ENCODE measurements around the gene FUNDC2.

DNA sequence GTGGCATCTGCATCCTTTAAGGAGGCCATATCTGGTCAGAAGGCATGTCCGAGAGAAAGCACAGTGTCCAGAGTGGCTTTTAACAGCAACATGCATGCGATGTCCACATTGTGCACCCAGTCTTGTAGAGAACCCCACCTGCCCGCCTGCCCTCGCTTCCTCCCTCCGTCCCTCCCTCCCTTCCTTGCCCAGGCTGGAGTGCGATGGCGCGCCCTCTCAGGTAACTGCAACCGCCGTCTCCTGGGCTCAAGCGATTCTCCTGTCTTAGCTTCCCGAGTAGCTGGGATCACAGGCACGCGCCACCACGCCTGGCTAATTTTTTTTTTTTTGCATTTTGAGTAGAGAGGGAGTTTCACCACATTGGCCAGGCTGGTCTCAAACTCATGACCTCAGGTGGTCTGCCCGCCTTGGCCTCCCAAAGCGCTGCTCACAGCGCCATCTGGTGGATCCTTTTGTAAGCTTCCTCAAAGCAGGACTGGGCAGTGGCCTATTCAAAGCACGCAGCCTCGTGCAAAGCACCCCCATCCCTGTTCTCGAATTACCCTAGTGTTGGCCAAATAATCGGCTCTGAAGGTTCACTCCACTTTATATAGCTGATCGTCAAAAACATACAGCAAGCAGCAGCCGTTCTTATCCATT, 59.7 kb downstream of the FUNDC2 start:
- no peak for TF ChIP-seq CBX3 (IDR thresholded peaks at IDR 0.05; ENCODE audit: borderline replicate concordance, low read depth)
- no peak for TF ChIP-seq IKZF2 (IDR thresholded peaks at IDR 0.05)
- TF ChIP-seq POLR2A (IDR thresholded peaks at IDR 0.05; ENCODE audit: low read depth, low read length), result no peak
- no peak for TF ChIP-seq ZNF24 (IDR thresholded peaks at IDR 0.05)
- TF ChIP-seq RFX5 (IDR thresholded peaks at IDR 0.05; ENCODE audit: low read depth, low read length), result no peak
- TF ChIP-seq SIX5 (IDR thresholded peaks at IDR 0.05; ENCODE audit: low read depth, low read length, severe bottlenecking), result no peak
- no peak for TF ChIP-seq MEF2A (IDR thresholded peaks at IDR 0.05; ENCODE audit: insufficient read depth, low read depth, low read length)
- TF ChIP-seq, protein P1, sequence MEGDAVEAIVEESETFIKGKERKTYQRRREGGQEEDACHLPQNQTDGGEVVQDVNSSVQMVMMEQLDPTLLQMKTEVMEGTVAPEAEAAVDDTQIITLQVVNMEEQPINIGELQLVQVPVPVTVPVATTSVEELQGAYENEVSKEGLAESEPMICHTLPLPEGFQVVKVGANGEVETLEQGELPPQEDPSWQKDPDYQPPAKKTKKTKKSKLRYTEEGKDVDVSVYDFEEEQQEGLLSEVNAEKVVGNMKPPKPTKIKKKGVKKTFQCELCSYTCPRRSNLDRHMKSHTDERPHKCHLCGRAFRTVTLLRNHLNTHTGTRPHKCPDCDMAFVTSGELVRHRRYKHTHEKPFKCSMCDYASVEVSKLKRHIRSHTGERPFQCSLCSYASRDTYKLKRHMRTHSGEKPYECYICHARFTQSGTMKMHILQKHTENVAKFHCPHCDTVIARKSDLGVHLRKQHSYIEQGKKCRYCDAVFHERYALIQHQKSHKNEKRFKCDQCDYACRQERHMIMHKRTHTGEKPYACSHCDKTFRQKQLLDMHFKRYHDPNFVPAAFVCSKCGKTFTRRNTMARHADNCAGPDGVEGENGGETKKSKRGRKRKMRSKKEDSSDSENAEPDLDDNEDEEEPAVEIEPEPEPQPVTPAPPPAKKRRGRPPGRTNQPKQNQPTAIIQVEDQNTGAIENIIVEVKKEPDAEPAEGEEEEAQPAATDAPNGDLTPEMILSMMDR (IDR thresholded peaks at IDR 0.05 in 2 of 3, conservative IDR thresholded peaks at IDR 0.05 in 1 of 3; ENCODE audit: control insufficient read depth in 2 of 3, extremely low read depth in 1 of 3, insufficient read depth in 1 of 3, low read depth in 3 of 3, low read length in 3 of 3), result peak; percentile 37 to 56 (median 44); a peak in 4 of 6 replicates
- TF ChIP-seq CEBPB (IDR thresholded peaks at IDR 0.05; ENCODE audit: borderline replicate concordance in 1 of 2, low read depth in 2 of 2, low read length in 2 of 2), result no peak
- TF ChIP-seq CREB1 (IDR thresholded peaks at IDR 0.05; ENCODE audit: low read depth), result no peak
- TF ChIP-seq, protein P2, sequence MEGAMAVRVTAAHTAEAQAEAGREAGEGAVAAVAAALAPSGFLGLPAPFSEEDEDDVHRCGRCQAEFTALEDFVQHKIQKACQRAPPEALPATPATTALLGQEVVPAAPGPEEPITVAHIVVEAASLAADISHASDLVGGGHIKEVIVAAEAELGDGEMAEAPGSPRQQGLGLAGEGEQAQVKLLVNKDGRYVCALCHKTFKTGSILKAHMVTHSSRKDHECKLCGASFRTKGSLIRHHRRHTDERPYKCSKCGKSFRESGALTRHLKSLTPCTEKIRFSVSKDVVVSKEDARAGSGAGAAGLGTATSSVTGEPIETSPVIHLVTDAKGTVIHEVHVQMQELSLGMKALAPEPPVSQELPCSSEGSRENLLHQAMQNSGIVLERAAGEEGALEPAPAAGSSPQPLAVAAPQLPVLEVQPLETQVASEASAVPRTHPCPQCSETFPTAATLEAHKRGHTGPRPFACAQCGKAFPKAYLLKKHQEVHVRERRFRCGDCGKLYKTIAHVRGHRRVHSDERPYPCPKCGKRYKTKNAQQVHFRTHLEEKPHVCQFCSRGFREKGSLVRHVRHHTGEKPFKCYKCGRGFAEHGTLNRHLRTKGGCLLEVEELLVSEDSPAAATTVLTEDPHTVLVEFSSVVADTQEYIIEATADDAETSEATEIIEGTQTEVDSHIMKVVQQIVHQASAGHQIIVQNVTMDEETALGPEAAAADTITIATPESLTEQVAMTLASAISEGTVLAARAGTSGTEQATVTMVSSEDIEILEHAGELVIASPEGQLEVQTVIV (IDR thresholded peaks at IDR 0.05; ENCODE audit: borderline replicate concordance, partially characterized antibody), result no peak
- no peak for TF ChIP-seq MTA2 (IDR thresholded peaks at IDR 0.05; ENCODE audit: low read depth)
- no peak for TF ChIP-seq SMARCA5 (IDR thresholded peaks at IDR 0.05)
- no peak for TF ChIP-seq SUZ12 (IDR thresholded peaks at IDR 0.05; ENCODE audit: unreplicated experiment)
